Measurements from ENCODE around the gene KCNQ5.

- TF ChIP-seq CTCF (IDR thresholded peaks at IDR 0.05) = no peak
- TF ChIP-seq POLR2A (IDR thresholded peaks at IDR 0.05) = no peak
These were observed 111.2 kb downstream of the KCNQ5 start for GRCh38 chr6:72733045-72733444.
